IMR-90 (cell line): Measurements from ENCODE around the gene CYB561D2. TPM values are rescaled to one million over a fixed set of nuclear protein-coding genes. Genes with fewer than 3 reads are reported as not detected.

Source experiments
- ATAC-seq: fragments of 200-7000 bp; cut with Tn5 transposase; 2 replicates; pipeline ENCODE4 v1.9.1; 2020; ENCODE audit warnings: low read depth, mild to moderate bottlenecking, moderate library complexity
- BruUV-seq: library from RNA; stranded (reverse); fragments of 400-500 nt; replicated peaks from 2 replicates; lab custom pipeline; 2021; lab: Mats Ljungman, UMichigan
- CTCF ChIA-PET: fragments of 300-600 bp; formaldehyde crosslinking; extraction: SDS; loops from one replicate; lab custom pipeline; 2021; ENCODE audit warnings: antibody characterized with exemption; lab: Yijun Ruan, JAX
- POLR2A ChIA-PET: fragments of 300-600 bp; sonication (Branson Sonifier 250); formaldehyde crosslinking; loops from one replicate; lab custom pipeline; 2022; ENCODE audit warnings: antibody characterized with exemption; ENCODE audit not compliant: unreplicated experiment; lab: Charles Lee
- DNase-seq: peaks from one replicate; pipeline ENCODE4 v3.0.0; 2013
- H2AFZ ChIP-seq: replicated peaks from 2 replicates; pipeline ENCODE3; 2013; ENCODE audit warnings: low read length, mild to moderate bottlenecking; ENCODE audit not compliant: poor library complexity
- H2AK5ac ChIP-seq: 2 replicates; pipeline ENCODE4 v1.6.1; 2013; ENCODE audit warnings: low read depth, low read length, inconsistent platforms
- H2AK9ac ChIP-seq: replicated peaks from 2 replicates; pipeline ENCODE3; 2013; ENCODE audit warnings: mild to moderate bottlenecking, low read depth, low read length, moderate library complexity; ENCODE audit not compliant: poor library complexity
- H2BK120ac ChIP-seq: 2 replicates; pipeline ENCODE4 v1.6.1; 2013; ENCODE audit warnings: low read depth, low read length, inconsistent platforms
- H2BK15ac ChIP-seq: 3 replicates; pipeline ENCODE4 v1.6.1; 2013; ENCODE audit warnings: low read depth, low read length, inconsistent platforms
- H2BK20ac ChIP-seq: 2 replicates; pipeline ENCODE4 v1.6.1; 2013; ENCODE audit warnings: low read depth, mild to moderate bottlenecking, inconsistent platforms, low read length, moderate library complexity
- H2BK5ac ChIP-seq: 2 replicates; pipeline ENCODE4 v1.6.1; 2013; ENCODE audit warnings: mild to moderate bottlenecking, low read depth, low read length, inconsistent platforms; ENCODE audit not compliant: poor library complexity, severe bottlenecking
- H3K14ac ChIP-seq: replicated peaks from 2 replicates; pipeline ENCODE4 v1.6.1; 2013; ENCODE audit warnings: low read depth, low read length, inconsistent platforms
- H3K18ac ChIP-seq: 2 replicates; pipeline ENCODE4 v1.6.1; 2013; ENCODE audit warnings: low read depth, low read length, control low read depth
- H3K23ac ChIP-seq: 2 replicates; pipeline ENCODE4 v1.6.1; 2013; ENCODE audit warnings: low read depth, low read length, inconsistent platforms
- H3K27ac ChIP-seq: 2 replicates; pipeline ENCODE4 v1.5.1; 2013; ENCODE audit warnings: mild to moderate bottlenecking, control low read depth, low read length; ENCODE audit not compliant: insufficient read depth
- H3K27me3 ChIP-seq: 2 replicates; pipeline ENCODE4 v1.6.1; 2013; ENCODE audit warnings: low read length; ENCODE audit not compliant: control insufficient read depth, insufficient read depth
- H3K36me3 ChIP-seq: 2 replicates; pipeline ENCODE4 v1.6.1; 2013; ENCODE audit warnings: low read length, mixed read lengths; ENCODE audit not compliant: control insufficient read depth, insufficient read depth
- H3K4ac ChIP-seq: 2 replicates; pipeline ENCODE4 v1.6.1; 2013; ENCODE audit warnings: low read depth, low read length, inconsistent platforms
- H3K4me1 ChIP-seq: 2 replicates; pipeline ENCODE4 v1.6.1; 2013; ENCODE audit warnings: low read length, mixed read lengths; ENCODE audit not compliant: control insufficient read depth, insufficient read depth
- H3K4me2 ChIP-seq: 2 replicates; pipeline ENCODE4 v1.6.1; 2013; ENCODE audit warnings: low read depth, mild to moderate bottlenecking, control low read depth, low read length, moderate library complexity
- H3K4me3 ChIP-seq: 2 replicates; pipeline ENCODE4 v1.5.1; 2013; ENCODE audit warnings: low read depth, mild to moderate bottlenecking, control low read depth, low read length, moderate library complexity; ENCODE audit not compliant: insufficient read depth
- H3K56ac ChIP-seq: 2 replicates; pipeline ENCODE4 v1.6.1; 2013; ENCODE audit warnings: low read length, inconsistent platforms; ENCODE audit not compliant: insufficient read depth; ENCODE audit errors: extremely low read depth
- H3K79me1 ChIP-seq, 2 experiments: 2 replicates each; pipeline ENCODE4 v1.6.1; 2013; ENCODE audit warnings: low read length in 2 of 2, inconsistent platforms in 1 of 2, low read depth in 1 of 2
- H3K9ac ChIP-seq: 2 replicates; pipeline ENCODE4 v1.6.1; 2013; ENCODE audit warnings: low read depth, low read length, control low read depth
- H3K9me1 ChIP-seq: 2 replicates; pipeline ENCODE4 v1.6.1; 2013; ENCODE audit warnings: low read length, inconsistent platforms; ENCODE audit not compliant: insufficient read depth
- H3K9me3 ChIP-seq: 2 replicates; pipeline ENCODE4 v1.6.1; 2013; ENCODE audit warnings: low read length; ENCODE audit not compliant: control insufficient read depth, insufficient read depth
- H4K20me1 ChIP-seq: 2 replicates; pipeline ENCODE4 v1.6.1; 2013; ENCODE audit warnings: low read length, inconsistent platforms; ENCODE audit not compliant: insufficient read depth
- H4K5ac ChIP-seq: 2 replicates; pipeline ENCODE4 v1.6.1; 2013; ENCODE audit warnings: mild to moderate bottlenecking, low read depth, low read length, control low read depth
- H4K8ac ChIP-seq, 2 experiments: 2 replicates each; pipeline ENCODE4 v1.6.1; 2013; ENCODE audit warnings: low read depth in 2 of 2, low read length in 2 of 2, control low read depth in 1 of 2, inconsistent platforms in 1 of 2
- H4K91ac ChIP-seq: 2 replicates; pipeline ENCODE4 v1.6.1; 2013; ENCODE audit warnings: low read depth, low read length, inconsistent platforms; ENCODE audit not compliant: insufficient read depth
- BHLHE40 ChIP-seq: fragments of 150-350 bp; IDR thresholded peaks from 2 replicates; pipeline ENCODE4 v1.6.1; 2016; ENCODE audit warnings: mild to moderate bottlenecking, low read depth, low read length
- CEBPB ChIP-seq: IDR thresholded peaks from 2 replicates; pipeline ENCODE4 v1.6.1; 2012; ENCODE audit warnings: low read depth, low read length, improper control_type of control experiment
- CTCF ChIP-seq: conservative IDR thresholded peaks from 2 replicates; pipeline ENCODE4 v1.5.1; 2012; ENCODE audit warnings: mild to moderate bottlenecking, low read depth, low read length, improper control_type of control experiment
- ELK1 ChIP-seq: fragments of 150-350 bp; IDR thresholded peaks from 2 replicates; pipeline ENCODE4 v1.6.1; 2016; ENCODE audit warnings: low read depth, mild to moderate bottlenecking, low read length, moderate library complexity, borderline replicate concordance
- MAFK ChIP-seq: IDR thresholded peaks from 2 replicates; pipeline ENCODE4 v1.6.1; 2012; ENCODE audit warnings: low read depth, low read length, improper control_type of control experiment
- MXI1 ChIP-seq: IDR thresholded peaks from 2 replicates; pipeline ENCODE4 v1.6.1; 2012; ENCODE audit warnings: low read depth, mild to moderate bottlenecking, low read length, moderate library complexity, borderline replicate concordance
- NFE2L2 ChIP-seq: fragments of 150-350 bp; IDR thresholded peaks from 2 replicates; pipeline ENCODE4 v1.6.1; 2016; ENCODE audit warnings: low read depth, mild to moderate bottlenecking, low read length
- POLR2A ChIP-seq: IDR thresholded peaks from 2 replicates; pipeline ENCODE4 v1.6.1; 2012; ENCODE audit warnings: mild to moderate bottlenecking, low read depth, low read length
- RAD21 ChIP-seq: IDR thresholded peaks from 2 replicates; pipeline ENCODE4 v1.6.1; 2012; ENCODE audit warnings: low read length, improper control_type of control experiment
- RCOR1 ChIP-seq: IDR thresholded peaks from 2 replicates; pipeline ENCODE4 v1.6.1; 2012; ENCODE audit warnings: mild to moderate bottlenecking, low read length, improper control_type of control experiment; ENCODE audit not compliant: insufficient replicate concordance
- RFX5 ChIP-seq: IDR thresholded peaks from 2 replicates; pipeline ENCODE4 v1.8.0; 2012; ENCODE audit warnings: low read depth, mild to moderate bottlenecking, low read length, moderate library complexity
- WGBS, 2 experiments: methylation state at CpG; one replicate each; pipeline versions ENCODE4 v1.1.5 to v1.1.7; 2013; ENCODE audit warnings: missing lambda C conversion rate in 2 of 2; ENCODE audit not compliant: insufficient read length in 1 of 2; ENCODE audit errors: extremely low coverage in 2 of 2; 5-methylcytosine and 5-hydroxymethylcytosine counted together
- dilution Hi-C: fragments of 300-500 bp; cut with HindIII; formaldehyde crosslinking; loops from one replicate; pipeline ENCODE4 v1.14.3; 2018; ENCODE audit warnings: low sequenced_read_pairs; ENCODE audit not compliant: unreplicated experiment
- in situ Hi-C: fragments of 300-500 bp; cut with MboI; formaldehyde crosslinking; loops from 3 replicates; pipeline ENCODE4 v1.14.3; 2019; ENCODE audit warnings: low sequenced_read_pairs, inconsistent platforms, mixed read lengths
- intact Hi-C: fragments of 100-400 bp; cut with micrococcal nuclease; formaldehyde crosslinking; loops from 2 replicates; pipeline ENCODE4 v1.10.0; 2022
- polyA plus RNA-seq, 3 experiments: library from polyadenylated mRNA; depleted of rRNA; stranded (reverse); fragments of >200 nt; gene quantifications; 2 replicates each; pipeline ENCODE4 v1.2.3, GENCODE V29; 2012; ENCODE audit warnings: low replicate concordance in 1 of 3
- total RNA-seq: library from RNA; depleted of rRNA; stranded (reverse); fragments of >200 nt; gene quantifications from 2 replicates; pipeline ENCODE4 v1.2.3, GENCODE V29; 2012

CYB561D2 gene
- total and polyA plus RNA-seq, 2 of the 4 experiments (the other 2 are of a cell fraction): 29.2 to 31.7 TPM

GRCh38 chr3:50383750-50384149 lies 33.1 kb downstream of the CYB561D2 start:
- Histone ChIP-seq H2BK120ac (no peak overlapping the region), H3K9me1 (no peaks in the 10 kb centered on the region), H2AK5ac (no peak overlapping the region), H3K23ac (no peak overlapping the region), H3K56ac (no peak overlapping the region), H3K18ac (no peak overlapping the region), H3K14ac (no peak overlapping the region), H4K20me1 (no peaks in the 10 kb centered on the region), H3K9me3 (no peaks in the 10 kb centered on the region), H3K36me3 (no peaks in the 10 kb centered on the region), H4K8ac (no peak overlapping the region), H2BK5ac (no peak overlapping the region), H2BK15ac (no peak overlapping the region), H4K5ac (no peak overlapping the region), H3K4me1 (no peaks in the 10 kb centered on the region), H3K9ac (no peak overlapping the region), H2AK9ac (no peak overlapping the region), H2AFZ (no peak overlapping the region), H3K79me1 (no peaks in the 10 kb centered on the region), H3K4ac (no peak overlapping the region), H4K91ac (no peak overlapping the region), H3K4me3 (no peak overlapping the region), H3K27me3 (peaks cover 56% of the 10 kb centered on the region), H3K27ac (no peak overlapping the region), H2BK20ac (no peak overlapping the region), H3K4me2 (no peak overlapping the region)
- in situ Hi-C loops: no loop called here
- intact Hi-C loops: no loop called here
- no peak for TF ChIP-seq CEBPB
- no peak for TF ChIP-seq BHLHE40
- TF ChIP-seq RAD21: no peak
- no peak for TF ChIP-seq RCOR1
- TF ChIP-seq RFX5: no peak
- TF ChIP-seq ELK1: no peak
- TF ChIP-seq POLR2A: no peak
- TF ChIP-seq NFE2L2: no peak
- no peak for TF ChIP-seq MAFK
- no peak for TF ChIP-seq MXI1
- TF ChIP-seq CTCF: no peak
- no peak for DNase-seq
- no TSS peak for BruUV-seq
- 0% methylated on average over 1 of the region's 6 CpGs; no CpG with 5 or more reads in 1 of the 2 experiments for WGBS, 2 experiments
- ATAC-seq: no peak
- dilution Hi-C loops: no loop called here
- ChIA-PET CTCF (no interaction called here), POLR2A (no interaction called here)
